GM12891 (cell line): Measurements from ENCODE around the gene CD96.

ENCODE experiments used
- POLR2A ChIP-seq: IDR thresholded peaks from 2 replicates; pipeline ENCODE4 v1.6.1; 2011; ENCODE audit warnings: low read depth, low read length, control low read depth
- POU2F2 ChIP-seq: IDR thresholded peaks from 2 replicates; pipeline ENCODE4 v1.6.1; 2011; ENCODE audit warnings: low read depth, mild to moderate bottlenecking, control low read depth, low read length, moderate library complexity
- TAF1 ChIP-seq: IDR thresholded peaks from 2 replicates; pipeline ENCODE4 v1.6.1; 2011; ENCODE audit warnings: low read depth, low read length, control low read depth

DNA sequence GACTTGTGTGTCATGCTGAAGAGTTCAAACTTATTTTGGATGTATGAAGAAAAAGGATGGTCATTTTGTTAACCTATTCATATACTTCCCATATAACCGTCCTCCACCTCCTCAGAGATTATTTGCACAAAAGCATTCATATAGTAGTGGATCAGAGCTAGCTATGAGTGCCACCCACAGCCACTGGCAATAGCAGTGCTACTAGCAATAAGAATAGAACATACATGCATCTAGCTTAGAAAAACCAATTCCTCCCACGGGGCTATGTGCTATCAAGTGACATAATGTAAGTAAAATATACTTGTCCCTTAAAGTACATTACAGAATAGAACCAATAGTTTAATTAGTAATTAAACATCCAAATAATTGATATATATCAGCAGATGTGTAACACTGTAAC lies 63.5 kb downstream of the CD96 start:
- TF ChIP-seq POLR2A, result no peak
- no peak for TF ChIP-seq TAF1
- no peak for TF ChIP-seq POU2F2
